Naive thymus-derived CD8-positive, alpha-beta T cell (primary cell): Measurements from ENCODE around the gene CLCA1. TPM values are rescaled to one million over a fixed set of nuclear protein-coding genes. Genes with fewer than 3 reads are reported as not detected.

ENCODE experiments used
- ATAC-seq, 2 donors: fragments of 150-1000 bp; cut with Tn5 transposase in 1 of 2; sonication (Bioruptor Pico), chemical (Tn5 transposase) in 1 of 2; 1 replicate in 1 of 2; 2 replicates in 1 of 2; pipeline ENCODE4 v1.10.0; 2021; ENCODE audit warnings: mild to moderate bottlenecking in 2 of 2, moderate library complexity in 2 of 2
- POLR2A ChIA-PET: fragments of 350-600 bp; sonication (Branson Sonifier 250); formaldehyde crosslinking; loops from one replicate; lab custom pipeline; 2021; ENCODE audit warnings: antibody characterized with exemption; lab: Charles Lee
- DNase-seq, 10 donors: peaks; one replicate each; pipeline versions ENCODE4 v3.0.0 to v3.0.0-alpha.2; 2020 to 2022
- H3K27ac Mint-ChIP-seq, 10 donors: one replicate each; pipeline ENCODE4 v1.8.0; 2020 to 2022; ENCODE audit warnings: mild to moderate bottlenecking in 10 of 10, mixed read lengths in 10 of 10, moderate library complexity in 4 of 10, inconsistent platforms in 1 of 10
- H3K27me3 Mint-ChIP-seq, 5 donors: one replicate each; pipeline ENCODE4 v1.8.0; 2021 to 2022; ENCODE audit warnings: mixed read lengths in 5 of 5
- H3K36me3 Mint-ChIP-seq, 3 donors: one replicate each; pipeline ENCODE4 v1.8.0; 2020 to 2022; ENCODE audit warnings: mixed read lengths in 3 of 3, mild to moderate bottlenecking in 2 of 3, inconsistent platforms in 1 of 3
- H3K4me1 Mint-ChIP-seq, 4 donors: one replicate each; pipeline ENCODE4 v1.8.0; 2021 to 2022; ENCODE audit warnings: mixed read lengths in 4 of 4
- H3K4me3 Mint-ChIP-seq, 10 donors: one replicate each; pipeline ENCODE4 v1.8.0; 2020 to 2022; ENCODE audit warnings: mild to moderate bottlenecking in 10 of 10, mixed read lengths in 10 of 10, moderate library complexity in 6 of 10, inconsistent platforms in 1 of 10
- H3K9me3 Mint-ChIP-seq, 9 donors: one replicate each; pipeline ENCODE4 v1.8.0; 2020 to 2022; ENCODE audit warnings: mixed read lengths in 9 of 9, mild to moderate bottlenecking in 3 of 9, inconsistent platforms in 1 of 9, moderate library complexity in 1 of 9
- polyA plus RNA-seq, 3 donors: library from polyadenylated mRNA; unstranded; fragments of 300-500 nt; fragmentation: Illumina TruSeq; gene quantifications; one replicate each; pipeline ENCODE4 v1.2.3, GENCODE V29; 2021
- total RNA-seq, 8 experiments: library from RNA in 2 of 8; stranded (reverse) in 2 of 8; gene quantifications; one replicate each; pipeline ENCODE4 v1.2.3 and lab custom pipeline; 2021 to 2026

The CLCA1 gene, protein sequence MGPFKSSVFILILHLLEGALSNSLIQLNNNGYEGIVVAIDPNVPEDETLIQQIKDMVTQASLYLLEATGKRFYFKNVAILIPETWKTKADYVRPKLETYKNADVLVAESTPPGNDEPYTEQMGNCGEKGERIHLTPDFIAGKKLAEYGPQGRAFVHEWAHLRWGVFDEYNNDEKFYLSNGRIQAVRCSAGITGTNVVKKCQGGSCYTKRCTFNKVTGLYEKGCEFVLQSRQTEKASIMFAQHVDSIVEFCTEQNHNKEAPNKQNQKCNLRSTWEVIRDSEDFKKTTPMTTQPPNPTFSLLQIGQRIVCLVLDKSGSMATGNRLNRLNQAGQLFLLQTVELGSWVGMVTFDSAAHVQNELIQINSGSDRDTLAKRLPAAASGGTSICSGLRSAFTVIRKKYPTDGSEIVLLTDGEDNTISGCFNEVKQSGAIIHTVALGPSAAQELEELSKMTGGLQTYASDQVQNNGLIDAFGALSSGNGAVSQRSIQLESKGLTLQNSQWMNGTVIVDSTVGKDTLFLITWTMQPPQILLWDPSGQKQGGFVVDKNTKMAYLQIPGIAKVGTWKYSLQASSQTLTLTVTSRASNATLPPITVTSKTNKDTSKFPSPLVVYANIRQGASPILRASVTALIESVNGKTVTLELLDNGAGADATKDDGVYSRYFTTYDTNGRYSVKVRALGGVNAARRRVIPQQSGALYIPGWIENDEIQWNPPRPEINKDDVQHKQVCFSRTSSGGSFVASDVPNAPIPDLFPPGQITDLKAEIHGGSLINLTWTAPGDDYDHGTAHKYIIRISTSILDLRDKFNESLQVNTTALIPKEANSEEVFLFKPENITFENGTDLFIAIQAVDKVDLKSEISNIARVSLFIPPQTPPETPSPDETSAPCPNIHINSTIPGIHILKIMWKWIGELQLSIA
- not detected for total RNA-seq
- polyA plus RNA-seq = not detected
- 0 reads per million in 6 experiments for total RNA-seq (lab: John Stamatoyannopoulos, UW)

DNA sequence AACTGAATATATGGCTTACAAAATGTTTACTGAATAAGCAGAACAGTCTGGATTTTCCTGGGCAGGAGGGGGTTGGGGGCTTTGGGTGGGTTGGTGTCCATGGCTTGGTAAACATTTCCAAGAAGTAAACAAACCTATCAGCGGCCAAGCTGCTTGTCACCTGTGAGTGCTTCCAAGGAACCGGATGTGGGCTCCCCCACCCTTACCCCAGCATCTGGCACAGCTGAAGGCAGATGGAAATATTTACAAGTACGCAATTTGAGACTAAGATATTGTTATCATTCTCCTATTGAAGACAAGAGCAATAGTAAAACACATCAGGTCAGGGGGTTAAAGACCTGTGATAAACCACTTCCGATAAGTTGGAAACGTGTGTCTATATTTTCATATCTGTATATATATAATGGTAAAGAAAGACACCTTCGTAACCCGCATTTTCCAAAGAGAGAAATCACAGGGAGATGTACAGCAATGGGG, at the start of gene CLCA1:
Gene CLCA1 (plus strand): TSS at position 427 of the 477 bp plus-strand sequence. CDS start 45 bp downstream, at position 472.
- no peaks in the 10 kb centered on the region for H3K9me3 Mint-ChIP-seq
- no peaks in the 10 kb centered on the region for H3K4me1 Mint-ChIP-seq
- no peak within 1 kb of the TSS for H3K27ac Mint-ChIP-seq
- no peaks in the 10 kb centered on the region for H3K36me3 Mint-ChIP-seq
- POLR2A ChIA-PET = no interaction called here
- no peak within 1 kb of the TSS for H3K4me3 Mint-ChIP-seq
- DNase-seq (no peak), ATAC-seq (no peak)
- peaks cover 4 to 20% (median 7%) of the 10 kb centered on the region in 5 donors for H3K27me3 Mint-ChIP-seq

DNA sequence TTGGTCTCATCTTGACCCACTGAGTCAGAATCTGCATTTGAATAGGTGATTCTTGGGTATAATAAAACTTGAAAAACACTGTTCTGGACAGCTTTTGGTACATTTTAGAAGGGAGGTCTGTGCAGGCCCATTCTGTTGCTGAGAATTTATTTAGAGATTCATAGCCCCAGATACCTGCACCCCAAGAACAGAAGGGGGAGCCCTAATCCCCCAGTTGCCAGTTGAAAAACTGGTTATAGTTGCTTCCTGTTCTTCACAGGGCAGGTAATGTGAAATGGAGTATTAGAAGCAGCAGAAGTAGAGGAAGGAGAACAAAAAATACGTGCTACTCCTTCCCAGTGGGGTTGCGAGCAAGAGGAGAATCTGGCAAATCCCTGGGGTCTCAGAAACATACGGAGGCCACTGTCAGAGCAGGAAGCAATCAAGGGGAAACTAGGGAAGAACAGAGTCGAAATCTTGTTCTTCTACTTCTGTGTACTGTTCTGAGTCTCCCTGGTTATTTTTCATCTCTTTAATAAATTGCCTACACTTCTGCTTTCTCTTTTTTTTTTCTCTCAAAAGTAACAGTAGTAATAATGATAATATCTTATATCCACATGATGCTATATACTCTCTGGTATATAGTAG, 49.3 kb upstream of the CLCA1 start:
- Mint-ChIP-seq H3K9me3 (no peaks in the 10 kb centered on the region), H3K36me3 (no peaks in the 10 kb centered on the region), H3K27ac (peak overlapping the region in 7 of 10 donors; percentile 15 to 83 (median 68)), H3K27me3 (peaks cover 0 to 2% (median 0%) of the 10 kb centered on the region in 5 donors), H3K4me3 (peak overlapping the region; percentile 48 to 75 (median 70)), H3K4me1 (peaks cover 2 to 8% (median 5%) of the 10 kb centered on the region in 4 donors)
- peak in 8 of 10 donors; percentile 31 to 74 (median 54) for DNase-seq
- POLR2A ChIA-PET = no interaction called here
- peak; percentile 96 to 98 for ATAC-seq

DNA sequence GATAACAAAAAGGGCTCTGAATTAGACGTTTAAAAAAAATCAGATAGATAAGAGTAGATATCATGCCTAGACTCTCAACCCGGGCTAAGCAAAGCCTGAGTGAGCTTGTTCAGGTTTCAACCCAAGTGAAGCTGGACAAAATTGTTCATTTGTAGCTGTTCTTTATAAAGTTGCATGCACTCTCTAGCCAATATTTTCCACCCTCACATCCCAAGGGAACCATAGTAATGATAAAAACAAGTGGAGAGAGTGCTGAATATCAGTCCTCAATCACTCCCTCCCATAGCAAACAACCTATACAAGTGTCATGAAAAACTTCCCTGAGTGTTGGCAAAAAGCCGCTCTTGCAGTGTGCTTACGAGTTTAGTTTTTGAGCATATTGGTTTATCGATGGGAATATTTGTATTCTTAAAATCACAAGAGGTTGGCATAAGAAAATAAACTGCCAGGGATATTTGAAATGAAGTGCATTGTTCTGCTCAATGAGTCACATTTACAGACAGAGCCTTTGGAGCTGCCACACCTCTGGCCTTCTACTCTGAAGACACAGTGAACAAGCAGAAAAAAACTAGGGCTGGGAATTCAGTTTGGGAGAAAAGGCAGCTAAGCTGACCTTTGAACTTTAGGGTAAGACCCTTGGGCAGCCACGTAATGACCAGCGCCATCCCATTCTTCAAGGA, 47.0 kb upstream of the CLCA1 start:
- H3K27ac Mint-ChIP-seq = no peak overlapping the region
- H3K4me3 Mint-ChIP-seq = no peak overlapping the region
- ATAC-seq = no peak
- peaks cover 2 to 8% (median 5%) of the 10 kb centered on the region in 4 donors for H3K4me1 Mint-ChIP-seq
- H3K27me3 Mint-ChIP-seq = peaks cover 0 to 2% (median 1%) of the 10 kb centered on the region in 5 donors
- POLR2A ChIA-PET = no interaction called here
- DNase-seq = no peak
- H3K9me3 Mint-ChIP-seq = no peaks in the 10 kb centered on the region
- H3K36me3 Mint-ChIP-seq = no peaks in the 10 kb centered on the region

DNA sequence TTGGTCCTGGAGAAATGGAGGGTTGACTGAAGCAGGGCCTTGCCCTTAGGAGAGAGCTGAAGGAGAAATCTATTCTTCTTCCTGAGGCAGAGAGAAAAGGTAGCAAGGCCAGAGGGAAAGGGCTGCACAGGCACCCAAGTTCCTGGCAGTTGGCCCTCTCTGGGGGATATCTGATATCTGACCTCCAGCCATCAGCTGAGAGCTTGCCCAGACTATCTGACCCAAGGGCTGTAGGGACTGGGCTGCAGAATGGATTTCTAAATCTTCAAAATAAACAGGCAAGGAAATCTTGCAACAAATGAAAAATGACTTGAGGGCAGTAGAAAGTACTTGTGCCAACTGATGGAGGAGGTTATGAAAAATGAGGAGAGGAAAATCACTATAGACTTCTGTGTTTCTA, 45.3 kb upstream of the CLCA1 start:
- Mint-ChIP-seq H3K27me3 (peaks cover 0 to 2% (median 1%) of the 10 kb centered on the region in 5 donors), H3K4me1 (peaks cover 2 to 8% (median 5%) of the 10 kb centered on the region in 4 donors), H3K4me3 (no peak overlapping the region), H3K36me3 (no peaks in the 10 kb centered on the region), H3K9me3 (no peaks in the 10 kb centered on the region), H3K27ac (no peak overlapping the region)
- ATAC-seq = no peak
- POLR2A ChIA-PET = interaction anchor here (1.6 kb wide), 1 partner anchor 27 kb away, joined by 3 read pairs; no protein-coding TSS in a partner anchor
- no peak for DNase-seq

DNA sequence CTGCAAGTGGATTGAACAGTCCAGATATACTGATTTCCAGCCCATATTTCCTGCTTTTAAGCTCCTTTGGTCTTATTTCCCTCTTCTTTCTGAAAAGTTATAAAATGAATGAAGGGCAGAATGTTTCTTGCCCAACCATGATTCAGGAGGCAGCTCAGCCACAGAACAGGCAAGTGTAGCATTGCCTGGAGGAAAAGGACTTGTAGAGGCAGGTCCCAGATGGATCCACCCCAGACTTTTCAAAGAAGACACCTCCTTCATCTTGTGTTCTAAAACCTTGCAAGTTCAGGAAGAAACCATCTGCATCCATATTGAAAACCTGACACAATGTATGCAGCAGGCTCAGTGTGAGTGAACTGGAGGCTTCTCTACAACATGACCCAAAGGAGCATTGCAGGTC, 44.9 kb upstream of the CLCA1 start, which contains the start of gene CLCA2:
Gene CLCA2 (plus strand): TSS at position 299 of the 400 bp plus-strand sequence. CDS start 77 bp downstream, at position 376.
- POLR2A ChIA-PET = interaction anchor here (1.6 kb wide), 1 partner anchor 27 kb away, joined by 3 read pairs; no protein-coding TSS in a partner anchor
- Mint-ChIP-seq H3K27me3 (peaks cover 0 to 2% (median 1%) of the 10 kb centered on the region in 5 donors), H3K27ac (no peak within 1 kb of the TSS), H3K36me3 (no peaks in the 10 kb centered on the region), H3K4me3 (no peak within 1 kb of the TSS), H3K9me3 (no peaks in the 10 kb centered on the region), H3K4me1 (peaks cover 2 to 8% (median 5%) of the 10 kb centered on the region in 4 donors)
- DNase-seq (no peak), ATAC-seq (no peak)

DNA sequence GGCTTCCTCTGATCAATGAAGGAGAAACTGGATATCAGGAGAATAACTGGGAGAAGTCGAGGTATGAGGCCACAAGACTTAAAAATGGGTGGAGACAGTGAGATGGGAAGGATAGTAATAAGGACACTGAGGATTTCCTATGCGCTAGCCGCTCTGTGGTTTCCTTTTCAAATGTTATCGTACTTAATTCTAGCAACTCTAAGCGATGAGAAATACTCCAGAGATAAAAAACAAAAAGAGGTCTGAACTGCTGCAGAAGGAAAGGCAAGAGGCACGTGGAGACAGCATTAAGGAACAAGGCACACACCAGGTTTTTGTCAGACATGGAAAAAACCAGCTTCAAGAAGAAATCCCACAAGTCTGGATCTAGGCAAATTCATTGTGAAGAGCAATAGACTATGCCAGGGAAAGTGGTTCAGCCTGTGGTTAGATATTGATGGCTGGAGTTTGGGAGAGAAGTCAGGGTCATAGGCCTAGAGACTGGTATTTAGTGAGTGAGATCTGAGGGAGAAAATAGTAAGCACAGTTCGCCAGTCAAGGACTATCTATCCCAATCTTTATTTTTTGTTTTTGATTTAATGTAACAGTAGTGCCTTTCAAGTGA, 39.5 kb upstream of the CLCA1 start:
- peaks cover 0 to 2% (median 0%) of the 10 kb centered on the region in 5 donors for H3K27me3 Mint-ChIP-seq
- DNase-seq (no peak), ATAC-seq (no peak)
- no peak overlapping the region for H3K4me3 Mint-ChIP-seq
- no peaks in the 10 kb centered on the region for H3K9me3 Mint-ChIP-seq
- H3K36me3 Mint-ChIP-seq = no peaks in the 10 kb centered on the region
- H3K4me1 Mint-ChIP-seq = no peaks in the 10 kb centered on the region
- no peak overlapping the region for H3K27ac Mint-ChIP-seq
- POLR2A ChIA-PET = no interaction called here

DNA sequence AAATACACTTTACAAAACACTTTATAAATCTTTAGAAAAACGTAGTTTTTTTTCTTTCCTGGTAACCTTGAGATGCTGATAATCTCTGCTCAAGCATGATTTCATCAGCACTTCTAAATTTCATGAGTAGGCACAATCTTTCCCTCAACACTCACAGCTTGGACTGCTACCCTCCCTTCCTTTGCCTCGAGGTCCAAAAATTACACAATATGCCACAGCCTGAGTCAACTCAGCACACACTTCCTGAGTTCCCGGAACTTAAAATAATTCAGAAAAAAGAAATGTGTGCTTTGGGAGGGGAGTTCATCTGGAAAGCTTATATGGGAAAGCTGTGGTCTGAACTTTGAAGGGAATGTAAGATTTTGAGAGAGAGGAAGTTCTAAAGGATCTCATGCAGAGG, 38.9 kb upstream of the CLCA1 start:
- POLR2A ChIA-PET = no interaction called here
- H3K27ac Mint-ChIP-seq = no peak overlapping the region
- H3K36me3 Mint-ChIP-seq = no peaks in the 10 kb centered on the region
- H3K4me3 Mint-ChIP-seq = no peak overlapping the region
- H3K27me3 Mint-ChIP-seq = peaks cover 0 to 4% (median 0%) of the 10 kb centered on the region in 5 donors
- no peaks in the 10 kb centered on the region for H3K9me3 Mint-ChIP-seq
- DNase-seq (no peak), ATAC-seq (no peak)
- no peaks in the 10 kb centered on the region for H3K4me1 Mint-ChIP-seq

DNA sequence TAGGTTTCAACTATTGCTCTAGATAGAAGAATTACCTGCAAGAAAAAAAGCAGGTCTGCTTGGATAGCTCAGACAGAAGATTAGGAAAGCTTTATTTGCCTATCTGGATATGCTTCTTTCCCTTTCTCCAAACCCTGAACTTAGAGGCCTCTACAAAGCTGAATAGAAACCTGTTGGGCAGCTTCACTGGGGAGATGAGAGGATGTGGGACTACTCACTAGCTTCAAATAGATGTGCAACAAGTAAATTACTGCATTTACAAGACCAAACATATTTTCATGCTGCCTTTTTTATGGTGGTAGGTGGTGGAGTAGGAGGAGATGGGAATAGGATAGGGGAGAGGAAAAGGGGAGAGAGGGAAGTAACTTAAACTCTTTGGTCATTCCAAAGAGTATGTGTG, 38.4 kb upstream of the CLCA1 start:
- Mint-ChIP-seq H3K4me1 (no peaks in the 10 kb centered on the region), H3K9me3 (no peaks in the 10 kb centered on the region)
- POLR2A ChIA-PET = no interaction called here

DNA sequence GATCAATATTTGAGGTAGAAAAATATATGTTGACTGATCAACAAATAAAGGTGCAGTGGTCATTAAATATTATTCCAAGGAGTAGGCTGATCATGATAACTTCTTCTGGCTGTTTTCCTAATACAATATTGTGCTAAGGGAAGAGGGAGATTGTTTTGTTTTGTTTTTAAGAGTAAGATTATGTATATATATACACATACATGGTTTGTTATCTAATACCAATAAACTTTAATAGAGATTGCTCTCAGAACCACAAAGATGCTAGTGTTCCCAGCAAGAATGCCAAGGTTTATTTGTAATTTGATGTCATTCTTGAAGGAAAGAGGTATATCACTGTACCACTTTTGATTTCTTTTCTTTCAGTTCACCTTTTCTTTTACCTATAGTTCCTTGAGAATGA, 34.7 kb upstream of the CLCA1 start:
- Mint-ChIP-seq H3K27ac (no peak overlapping the region), H3K36me3 (no peaks in the 10 kb centered on the region), H3K4me3 (no peak overlapping the region), H3K27me3 (peaks cover 0 to 11% (median 10%) of the 10 kb centered on the region in 5 donors), H3K4me1 (peaks cover 0 to 1% (median 0%) of the 10 kb centered on the region in 4 donors), H3K9me3 (no peaks in the 10 kb centered on the region)
- DNase-seq (no peak), ATAC-seq (no peak)
- POLR2A ChIA-PET = no interaction called here

More for the DNA sequence above, 38.4 kb upstream of the CLCA1 start:
- Mint-ChIP-seq H3K27ac (no peak overlapping the region), H3K4me3 (no peak overlapping the region), H3K36me3 (no peaks in the 10 kb centered on the region), H3K27me3 (peaks cover 0 to 4% (median 0%) of the 10 kb centered on the region in 5 donors)
- ATAC-seq (no peak), DNase-seq (no peak)

DNA sequence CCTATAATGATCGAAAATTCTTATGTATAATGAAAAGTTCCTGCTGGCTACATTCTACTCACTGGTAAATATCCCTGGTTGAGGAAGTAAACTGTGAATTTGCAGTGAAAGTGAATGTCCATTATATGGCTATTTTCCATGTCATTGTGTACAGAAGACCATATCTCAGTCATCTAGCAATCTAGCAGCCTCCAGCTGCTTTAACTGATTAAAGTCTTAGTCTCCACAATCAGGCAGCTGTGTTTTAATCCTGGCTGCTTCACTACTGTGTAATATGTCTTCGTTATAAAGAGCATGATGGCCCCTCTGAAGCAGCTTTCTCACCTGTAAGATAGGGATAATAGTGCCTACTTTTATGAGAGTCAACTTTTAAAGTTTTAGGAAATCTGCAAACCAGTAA, 33.4 kb upstream of the CLCA1 start:
- H3K36me3 Mint-ChIP-seq = no peaks in the 10 kb centered on the region
- ATAC-seq (no peak), DNase-seq (no peak)
- peaks cover 0 to 11% (median 10%) of the 10 kb centered on the region in 5 donors for H3K27me3 Mint-ChIP-seq
- H3K27ac Mint-ChIP-seq = no peak overlapping the region
- POLR2A ChIA-PET = no interaction called here
- no peak overlapping the region for H3K4me3 Mint-ChIP-seq
- peaks cover 0 to 1% (median 0%) of the 10 kb centered on the region in 4 donors for H3K4me1 Mint-ChIP-seq
- no peaks in the 10 kb centered on the region for H3K9me3 Mint-ChIP-seq

DNA sequence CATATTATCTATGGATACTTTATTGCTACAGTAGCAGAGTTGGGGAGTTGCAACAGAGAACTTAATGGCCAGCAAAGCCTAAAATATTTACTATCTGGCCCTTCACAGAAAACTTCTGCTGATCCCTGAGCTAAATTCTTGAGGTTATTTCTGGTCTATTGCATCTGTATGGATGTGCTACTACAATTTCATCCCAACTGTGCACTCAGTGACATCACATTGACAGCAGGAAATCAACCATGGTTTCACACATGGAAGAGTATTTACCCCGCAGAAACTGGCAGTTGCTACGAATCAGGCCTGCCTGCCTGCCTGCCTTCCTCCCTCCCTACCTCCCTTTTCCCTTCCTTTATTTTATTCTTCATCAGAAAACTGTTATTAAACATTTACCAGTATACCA, 32.7 kb upstream of the CLCA1 start:
- ATAC-seq = no peak
- peaks cover 0 to 1% (median under 1%) of the 10 kb centered on the region in 4 donors for H3K4me1 Mint-ChIP-seq
- no peaks in the 10 kb centered on the region for H3K36me3 Mint-ChIP-seq
- no peak for DNase-seq
- POLR2A ChIA-PET = no interaction called here
- H3K27ac Mint-ChIP-seq = no peak overlapping the region
- no peaks in the 10 kb centered on the region for H3K9me3 Mint-ChIP-seq
- H3K4me3 Mint-ChIP-seq = no peak overlapping the region
- H3K27me3 Mint-ChIP-seq = peaks cover 0 to 11% (median 10%) of the 10 kb centered on the region in 5 donors
